Fibroblast of mammary gland (primary cell): Measurements from ENCODE around the gene NOP10.
"Not testable (repeated sequence)": the region's sequence is repeated elsewhere in the genome, so short reads cannot be mapped to it uniquely, and the experiment has no call there.

ENCODE experiments used
- DNase-seq: peaks from one replicate; pipeline ENCODE4 v3.0.0-alpha.2; 2010; ENCODE audit warnings: low read depth
- H3K4me3 ChIP-seq: 2 replicates; pipeline ENCODE4 v1.5.1; 2011; ENCODE audit warnings: low read depth, mild to moderate bottlenecking, low read length, moderate library complexity; ENCODE audit not compliant: control insufficient read depth
- CTCF ChIP-seq: conservative IDR thresholded peaks from 2 replicates; pipeline ENCODE4 v1.5.1; 2011; ENCODE audit warnings: low read depth, low read length, inconsistent platforms; ENCODE audit not compliant: control insufficient read depth, insufficient read depth

Gene NOP10

GRCh38 chr15:34342737-34343575 lies at the start of gene NOP10, which contains the start of gene NUTM1:
Gene NOP10 (minus strand): TSS chr15:34343136. CDS start chr15:34343073, 63 bp downstream.
Gene NUTM1 (plus strand): TSS chr15:34343315. CDS start chr15:34343697, 382 bp downstream.
- TF ChIP-seq CTCF = peak; percentile 95
- DNase-seq = peak; percentile 92
- peak within 1 kb of the TSS; percentile 100 for H3K4me3 ChIP-seq

GRCh38 chr15:34389594-34390086 lies 46.7 kb upstream of the NOP10 start:
- H3K4me3 ChIP-seq, DNase-seq: not testable (repeated sequence)

GRCh38 chr15:34381829-34382521 lies 39.0 kb upstream of the NOP10 start:
- not testable (repeated sequence) for H3K4me3 ChIP-seq, DNase-seq

GRCh38 chr15:34380491-34380890 lies 37.6 kb upstream of the NOP10 start:
- DNase-seq, H3K4me3 ChIP-seq: not testable (repeated sequence)

GRCh38 chr15:34376856-34377255 lies 33.9 kb upstream of the NOP10 start:
- no peak for TF ChIP-seq CTCF
- DNase-seq = no peak
- H3K4me3 ChIP-seq = no peak overlapping the region

GRCh38 chr15:34375541-34375940 lies 32.6 kb upstream of the NOP10 start:
- H3K4me3 ChIP-seq, DNase-seq: not testable (repeated sequence)

GRCh38 chr15:34374816-34375215 lies 31.9 kb upstream of the NOP10 start:
- TF ChIP-seq CTCF = no peak
- DNase-seq = no peak
- H3K4me3 ChIP-seq = no peak overlapping the region

- TF ChIP-seq CTCF = no peak
- no peak for DNase-seq
- no peak overlapping the region for H3K4me3 ChIP-seq
These were observed 31.0 kb upstream of the NOP10 start for GRCh38 chr15:34373951-34374350.

GRCh38 chr15:34370643-34371042 lies 27.7 kb upstream of the NOP10 start:
- H3K4me3 ChIP-seq = no peak overlapping the region
- TF ChIP-seq CTCF = no peak
- DNase-seq = no peak
